ENCODE data around the gene LETM1.
A peak's percentile ranks its signal among the peaks of the same experiment; 100 is the strongest.

LETM1 gene

GRCh38 chr4:1804638-1805492, 51.1 kb downstream of the LETM1 start:
- DNase-seq, result no peak

- DNase-seq, result no peak
These were observed 52.2 kb downstream of the LETM1 start for GRCh38 chr4:1803523-1804423.

GRCh38 chr4:1802720-1803522, 53.0 kb downstream of the LETM1 start:
- DNase-seq, result no peak

- DNase-seq, result no peak
These were observed 53.7 kb downstream of the LETM1 start for GRCh38 chr4:1802151-1802715.

- DNase-seq, result no peak
These were observed 54.5 kb downstream of the LETM1 start for GRCh38 chr4:1801286-1801958.

GRCh38 chr4:1800805-1801204, 55.2 kb downstream of the LETM1 start:
- DNase-seq, result no peak

- no peak for DNase-seq
These were observed 56.3 kb downstream of the LETM1 start for GRCh38 chr4:1799387-1800375.

GRCh38 chr4:1798580-1799386, 57.2 kb downstream of the LETM1 start:
- DNase-seq, result no peak

- no peak for DNase-seq
These were observed 57.9 kb downstream of the LETM1 start for GRCh38 chr4:1797861-1798579.

- no peak for DNase-seq
These were observed 58.6 kb downstream of the LETM1 start for GRCh38 chr4:1797298-1797860.

GRCh38 chr4:1796486-1797204, 59.3 kb downstream of the LETM1 start:
- DNase-seq, result no peak

GRCh38 chr4:1795299-1796195, 60.4 kb downstream of the LETM1 start:
- DNase-seq, result no peak

GRCh38 chr4:1794809-1795298, 61.1 kb downstream of the LETM1 start:
- no peak for DNase-seq

- DNase-seq, result no peak
These were observed 61.8 kb downstream of the LETM1 start for GRCh38 chr4:1793940-1794808.

GRCh38 chr4:1793496-1793840, 62.5 kb downstream of the LETM1 start:
- DNase-seq, result peak; percentile 44

Data from activated naive CD4-positive, alpha-beta T cell treated with Interleukin-2 at 50 U/mL for 16 hours (primary cell).